Hypothalamus (tissue), 51 donors: ENCODE measurements around the gene RASAL3.
A peak's percentile ranks its signal among the peaks of the same experiment; 100 is the strongest.
"Not testable (repeated sequence)": the region's sequence is repeated elsewhere in the genome, so short reads cannot be mapped to it uniquely, and the experiment has no call there.

Experiments used
- DNase-seq, 51 donors: peaks; one replicate each; lab custom pipeline; 2025; lab: John Stamatoyannopoulos, UW

The RASAL3 gene

GRCh38 chr19:15475169-15475568 lies 10.8 kb upstream of the RASAL3 start:
- DNase-seq, result no peak

- not testable (repeated sequence) for DNase-seq
Measured at GRCh38 chr19:15473821-15474220, 9.5 kb upstream of the RASAL3 start.

GRCh38 chr19:15471639-15472101 lies 7.3 kb upstream of the RASAL3 start:
- DNase-seq, result no peak

GRCh38 chr19:15469513-15470297 lies 5.4 kb upstream of the RASAL3 start:
- no peak for DNase-seq

GRCh38 chr19:15468675-15469512 lies 4.5 kb upstream of the RASAL3 start:
- no peak for DNase-seq

- no peak for DNase-seq
Measured at GRCh38 chr19:15467734-15468214, 3.4 kb upstream of the RASAL3 start.

GRCh38 chr19:15466851-15467733 lies 2.7 kb upstream of the RASAL3 start:
- DNase-seq, result no peak

- DNase-seq, result peak in 1 of 51 donors; percentile 5
Measured at GRCh38 chr19:15463861-15464371, 428 bp downstream of the RASAL3 start.

GRCh38 chr19:15461694-15462093 lies 2.6 kb downstream of the RASAL3 start:
- DNase-seq, result no peak

- no peak for DNase-seq
Measured at GRCh38 chr19:15457701-15458484, 6.5 kb downstream of the RASAL3 start.

GRCh38 chr19:15456871-15457700 lies 7.3 kb downstream of the RASAL3 start:
- no peak for DNase-seq

GRCh38 chr19:15456441-15456840 lies 7.9 kb downstream of the RASAL3 start:
- no peak for DNase-seq

GRCh38 chr19:15455996-15456395 lies 8.3 kb downstream of the RASAL3 start:
- no peak for DNase-seq

- no peak for DNase-seq
Measured at GRCh38 chr19:15453906-15454860, 10.2 kb downstream of the RASAL3 start.

GRCh38 chr19:15453091-15453578 lies 11.2 kb downstream of the RASAL3 start:
- no peak for DNase-seq

- DNase-seq, result peak in 20 of 51 donors; percentile 5 to 66 (median 27)
Measured at GRCh38 chr19:15452111-15453047, 12.0 kb downstream of the RASAL3 start.
